ENCODE data around the gene RGP1. TPM values are rescaled to one million over a fixed set of nuclear protein-coding genes. Genes with fewer than 3 reads are reported as not detected.

RGP1 gene
- total and polyA plus RNA-seq, 9 of the 15 experiments (the other 6 are each of a cell fraction or from before 2014, with no cell fraction given): 0.42 to 13.8 (median 6.7) TPM

- TF ChIP-seq NR2C2 (CRISPR knock-in tag; IDR thresholded peaks at IDR 0.05) (no peak), NR2C2 (tag; IDR thresholded peaks at IDR 0.05) (no peak), PRMT5 (CRISPR knock-in tag; IDR thresholded peaks at IDR 0.05) (no peak)
These were observed 6.0 kb downstream of the RGP1 start (continued) for GRCh38 chr9:35755071-35755470.

- H4K20me1 ChIP-seq (replicated peaks; ENCODE audit: control insufficient read depth, insufficient read depth, low read length): no peaks in the 10 kb centered on the region
- BruUV-seq (replicated peaks): no TSS peak
- peak overlapping the region; percentile 86 for H3K4me2 ChIP-seq (ENCODE audit: insufficient read depth, low read length)
- no peaks in the 10 kb centered on the region for H3K9me1 ChIP-seq (ENCODE audit: control insufficient read depth, insufficient read depth, low read length)
- DNase-seq (ENCODE audit: extremely low read depth in 1 of 4, low spot score in 3 of 4) (peak; percentile 61 to 84 (median 65)), FAIRE-seq (peak; percentile 85), ATAC-seq (peak; percentile 91)
- ChIA-PET POLR2A (interaction anchor here (0.8 to 1.7 kb wide), 3 partner anchors 19 to 24 kb away, joined by 4 to 5 read pairs (median 4); partner anchors contain the start of genes CREB3 and TLN1), CTCF (ENCODE audit: low intra/inter-chr PET ratio) (interaction anchor here (0.7 kb wide), 1 partner anchor 153 kb away, joined by 3 read pairs; no protein-coding TSS in a partner anchor)
- H3K9me3 ChIP-seq (replicated peaks; ENCODE audit: control insufficient read depth, insufficient read depth, low read depth, low read length): no peaks in the 10 kb centered on the region
- peaks cover 4 to 9% of the 10 kb centered on the region in 2 experiments; a peak in 3 of 5 replicates for H3K4me1 ChIP-seq (replicated peaks in 1 of 2; ENCODE audit: control insufficient read depth in 2 of 2, insufficient read depth in 2 of 2, low read length in 2 of 2)
- peaks cover 34% of the 10 kb centered on the region for H3K79me2 ChIP-seq (ENCODE audit: control insufficient read depth, insufficient read depth, low read length)
- WGBS (ENCODE audit: insufficient coverage, low coverage, missing lambda C conversion rate): 20% methylated on average over 13 of the region's 48 CpGs
- H2AFZ ChIP-seq (ENCODE audit: low read depth, low read length): peak overlapping the region; percentile 91
- H3K27ac ChIP-seq (ENCODE audit: extremely low read depth, low read depth, low read length): peak overlapping the region; percentile 91
- H3K27me3 ChIP-seq (ENCODE audit: control insufficient read depth in 2 of 2, insufficient read depth in 2 of 2, low read length in 2 of 2): no peaks in the 10 kb centered on the region
- intact Hi-C loops (cut with micrococcal nuclease) (no loop called here), in situ Hi-C loops (cut with MboI) (no loop called here)
- peaks cover 19% of the 10 kb centered on the region; the same call in 2 of the 3 replicates for H3K36me3 ChIP-seq (ENCODE audit: control insufficient read depth, insufficient read depth, low read length)
- peak overlapping the region; percentile 89 for H3K4me3 ChIP-seq
- peak overlapping the region; percentile 92 to 98 for H3K9ac ChIP-seq (ENCODE audit: insufficient read depth in 1 of 2, low read depth in 2 of 2, low read length in 2 of 2)
- TF ChIP-seq DLX4 (CRISPR knock-in tag; IDR thresholded peaks at IDR 0.05): no peak
- TF ChIP-seq HDAC1 (IDR thresholded peaks at IDR 0.05): peak in 1 of 2 experiments; percentile 58; a peak in 2 of 4 replicates
- peak; percentile 43; the same call in 1 of the 2 replicates for TF ChIP-seq L3MBTL2 (IDR thresholded peaks at IDR 0.05)
- no peak for TF ChIP-seq GTF2B (IDR thresholded peaks at IDR 0.05; ENCODE audit: extremely low read depth, insufficient read length)
- TF ChIP-seq RBM22 (IDR thresholded peaks at IDR 0.05; ENCODE audit: low read depth, low read length, poor library complexity, severe bottlenecking): peak; percentile 66
- TF ChIP-seq CTCFL (IDR thresholded peaks at IDR 0.05; ENCODE audit: borderline replicate concordance, insufficient read depth, low read depth, low read length, poor library complexity, severe bottlenecking): peak; percentile 50
- TF ChIP-seq SPI1 (IDR thresholded peaks at IDR 0.05; ENCODE audit: borderline replicate concordance, low read depth, low read length): peak; percentile 54; the same call in 1 of the 2 replicates
- 0 out of 2 replicates have a peak, but pooled peaks have one; percentile 36 for TF ChIP-seq CC2D1A (IDR thresholded peaks at IDR 0.05)
- peak; percentile 30; the same call in 1 of the 2 replicates for TF ChIP-seq NFIC (IDR thresholded peaks at IDR 0.05)
- TF ChIP-seq POLR2AphosphoS2 (IDR thresholded peaks at IDR 0.05; ENCODE audit: low read length): no peak
These were observed 7.5 kb downstream of the RGP1 start for GRCh38 chr9:35756275-35757225.
